HG03039 (cell line): ENCODE data around the gene KCNAB3.

Experiments
- ATAC-seq: cut with Tn5 transposase; IDR thresholded peaks from one replicate; pipeline ENCODE4 v1.9.1; 2021; ENCODE audit warnings: mild to moderate bottlenecking, moderate library complexity; ENCODE audit not compliant: unreplicated experiment

Gene KCNAB3

GRCh38 chr17:7943291-7943690 is 13.6 kb upstream of the KCNAB3 start:
- ATAC-seq: no peak

- ATAC-seq: no peak
Observed at GRCh38 chr17:7940743-7941142, 11.1 kb upstream of the KCNAB3 start.

GRCh38 chr17:7940034-7940433 is 10.4 kb upstream of the KCNAB3 start:
- ATAC-seq: no peak

GRCh38 chr17:7935859-7936258 is 6.2 kb upstream of the KCNAB3 start:
- no peak for ATAC-seq

- ATAC-seq: no peak
Observed at GRCh38 chr17:7932949-7933348, 3.3 kb upstream of the KCNAB3 start.

- ATAC-seq: no peak
Observed at GRCh38 chr17:7932483-7932891, 2.8 kb upstream of the KCNAB3 start.

GRCh38 chr17:7931709-7932482 is 2.2 kb upstream of the KCNAB3 start, which contains the start of the genes CNTROB and TRAPPC1:
Gene CNTROB, plus strand, starts transcription at chr17:7932206. Its CDS starts 874 bp downstream, at chr17:7933080.
Gene TRAPPC1, minus strand, starts transcription at chr17:7931946. Its CDS starts 117 bp downstream, at chr17:7931829.
- peak; percentile 90 for ATAC-seq

- no peak for ATAC-seq
Observed at GRCh38 chr17:7930841-7931631, 1.4 kb upstream of the KCNAB3 start.

- ATAC-seq: no peak
Observed at GRCh38 chr17:7927596-7927995, 2.1 kb downstream of the KCNAB3 start.

- ATAC-seq: no peak
Observed at GRCh38 chr17:7922845-7923628, 6.6 kb downstream of the KCNAB3 start.

- ATAC-seq: no peak
Observed at GRCh38 chr17:7922269-7922844, 7.3 kb downstream of the KCNAB3 start.

- no peak for ATAC-seq
Observed at GRCh38 chr17:7916808-7917207, 12.8 kb downstream of the KCNAB3 start.

GRCh38 chr17:7916385-7916682 is 13.3 kb downstream of the KCNAB3 start:
- no peak for ATAC-seq

GRCh38 chr17:7915611-7916384 is 13.9 kb downstream of the KCNAB3 start, which contains the start of gene RNF227:
Gene RNF227, minus strand, starts transcription at chr17:7916289. Its CDS starts 94 bp downstream, at chr17:7916195.
- ATAC-seq: peak; percentile 79

- no peak for ATAC-seq
Observed at GRCh38 chr17:7915179-7915610, 14.5 kb downstream of the KCNAB3 start.

GRCh38 chr17:7912927-7913524 is 16.6 kb downstream of the KCNAB3 start:
- ATAC-seq: no peak

GRCh38 chr17:7911116-7911515 is 18.5 kb downstream of the KCNAB3 start:
- no peak for ATAC-seq

- no peak for ATAC-seq
Observed at GRCh38 chr17:7910711-7911110, 18.9 kb downstream of the KCNAB3 start.

- no peak for ATAC-seq
Observed at GRCh38 chr17:7910281-7910680, 19.4 kb downstream of the KCNAB3 start.

GRCh38 chr17:7909089-7909488 is 20.6 kb downstream of the KCNAB3 start:
- ATAC-seq: no peak
